Smooth muscle cell of the umbilical artery (primary cell): ENCODE measurements around the gene SIAE. TPM values are rescaled to one million over a fixed set of nuclear protein-coding genes. Genes with fewer than 3 reads are reported as not detected.

Experiments used
- total RNA-seq: library from RNA; depleted of rRNA; stranded (reverse); fragments of >200 nt; gene quantifications from 2 replicates; pipeline ENCODE4 v1.2.3, GENCODE V29; 2014

Gene SIAE, protein sequence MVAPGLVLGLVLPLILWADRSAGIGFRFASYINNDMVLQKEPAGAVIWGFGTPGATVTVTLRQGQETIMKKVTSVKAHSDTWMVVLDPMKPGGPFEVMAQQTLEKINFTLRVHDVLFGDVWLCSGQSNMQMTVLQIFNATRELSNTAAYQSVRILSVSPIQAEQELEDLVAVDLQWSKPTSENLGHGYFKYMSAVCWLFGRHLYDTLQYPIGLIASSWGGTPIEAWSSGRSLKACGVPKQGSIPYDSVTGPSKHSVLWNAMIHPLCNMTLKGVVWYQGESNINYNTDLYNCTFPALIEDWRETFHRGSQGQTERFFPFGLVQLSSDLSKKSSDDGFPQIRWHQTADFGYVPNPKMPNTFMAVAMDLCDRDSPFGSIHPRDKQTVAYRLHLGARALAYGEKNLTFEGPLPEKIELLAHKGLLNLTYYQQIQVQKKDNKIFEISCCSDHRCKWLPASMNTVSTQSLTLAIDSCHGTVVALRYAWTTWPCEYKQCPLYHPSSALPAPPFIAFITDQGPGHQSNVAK
- total RNA-seq, result 17.5 and 18.3 TPM in 2 replicates

DNA sequence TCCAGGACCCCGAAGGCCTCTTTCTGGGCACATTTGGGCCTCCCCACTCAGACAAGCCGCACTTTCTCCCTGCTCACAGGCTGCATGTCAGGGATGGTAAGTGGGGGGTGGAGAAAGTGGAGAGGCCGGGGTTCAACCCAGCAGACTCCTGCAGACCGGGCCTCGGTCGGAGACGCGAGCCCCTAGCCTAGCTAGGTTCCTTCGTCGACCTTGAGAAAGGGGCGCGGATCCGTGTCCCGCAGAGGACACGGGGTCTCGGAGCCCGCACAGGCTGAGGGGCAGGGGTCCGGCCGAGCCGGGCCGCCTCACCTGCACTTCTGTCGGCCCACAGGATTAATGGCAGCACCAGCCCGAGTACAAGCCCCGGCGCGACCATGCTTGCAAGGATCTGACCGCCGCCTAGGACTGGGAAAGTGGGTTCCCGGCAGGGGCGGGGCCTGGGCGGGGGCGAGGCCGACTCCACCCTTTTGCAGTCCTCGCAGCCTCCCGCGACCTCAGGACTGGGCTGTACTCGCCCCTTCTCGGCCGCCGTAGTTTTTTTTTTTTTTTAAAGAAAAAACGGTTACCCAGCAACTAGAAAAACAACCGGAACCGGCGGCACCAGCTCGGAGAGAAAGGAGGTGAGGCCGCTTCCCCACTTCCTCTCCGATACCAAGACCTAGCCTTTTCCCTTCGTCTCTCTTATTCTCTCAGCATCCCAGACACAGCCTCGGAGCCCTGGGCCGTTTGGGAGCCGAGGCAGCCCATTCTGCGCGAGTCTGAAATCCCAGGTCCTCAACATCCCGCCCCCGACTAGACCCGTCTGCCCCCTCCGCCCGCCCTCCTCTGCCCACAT, at the start of gene SIAE, which contains the start of gene SPA17:
SIAE (minus strand) TSS at position 407 of the 835 bp plus-strand sequence; CDS start at position 376, 31 bp downstream.
SPA17 (plus strand) TSS at position 572 of the 835 bp plus-strand sequence. CDS start 1,361 bp downstream, outside the sequence.

DNA sequence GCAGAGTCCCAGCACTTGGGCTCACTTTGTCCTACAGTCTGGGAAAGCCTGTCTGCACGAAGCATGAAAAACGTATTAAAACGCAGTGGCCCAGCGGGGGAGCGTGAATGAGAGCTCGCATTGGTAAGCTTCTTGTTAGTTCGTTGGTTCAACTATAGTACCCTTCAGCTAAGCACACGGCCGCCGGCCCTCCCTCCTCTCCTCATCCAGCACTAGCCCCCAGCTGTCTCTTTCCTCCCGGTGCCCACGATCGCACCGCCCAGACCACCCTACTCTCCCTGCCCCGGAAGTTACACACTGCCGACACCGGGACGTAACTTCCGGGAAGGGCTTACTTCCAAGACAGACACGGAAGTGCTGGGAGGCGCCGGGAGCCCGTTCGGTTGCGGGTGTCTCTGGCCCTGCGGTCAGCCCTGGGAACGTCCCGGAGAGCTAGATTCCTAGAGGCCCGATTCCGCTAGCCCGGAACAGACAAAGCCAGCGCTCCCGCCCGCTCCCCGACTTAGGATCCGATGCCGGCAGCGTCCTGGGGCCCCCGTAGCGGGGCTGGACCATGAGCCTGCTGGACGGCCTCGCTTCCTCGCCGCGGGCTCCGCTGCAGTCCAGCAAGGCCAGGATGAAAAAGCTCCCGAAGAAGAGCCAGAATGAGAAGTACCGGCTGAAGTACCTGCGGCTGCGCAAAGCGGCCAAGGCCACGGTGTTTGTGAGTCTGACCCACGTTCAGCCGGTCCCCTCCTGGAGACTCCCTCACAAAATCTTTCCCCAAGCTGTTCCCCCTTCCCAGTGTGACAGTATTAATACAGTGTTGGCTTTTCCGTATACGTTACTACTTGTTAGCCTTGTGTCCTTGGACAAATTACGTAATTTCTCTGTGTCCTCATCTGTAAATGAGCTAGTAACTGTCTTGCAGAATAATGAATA, 50.7 kb downstream of the SIAE start, which contains the start of gene TBRG1:
TBRG1 (plus strand) TSS at position 334 of the 921 bp plus-strand sequence; CDS start at position 554, 220 bp downstream.

DNA sequence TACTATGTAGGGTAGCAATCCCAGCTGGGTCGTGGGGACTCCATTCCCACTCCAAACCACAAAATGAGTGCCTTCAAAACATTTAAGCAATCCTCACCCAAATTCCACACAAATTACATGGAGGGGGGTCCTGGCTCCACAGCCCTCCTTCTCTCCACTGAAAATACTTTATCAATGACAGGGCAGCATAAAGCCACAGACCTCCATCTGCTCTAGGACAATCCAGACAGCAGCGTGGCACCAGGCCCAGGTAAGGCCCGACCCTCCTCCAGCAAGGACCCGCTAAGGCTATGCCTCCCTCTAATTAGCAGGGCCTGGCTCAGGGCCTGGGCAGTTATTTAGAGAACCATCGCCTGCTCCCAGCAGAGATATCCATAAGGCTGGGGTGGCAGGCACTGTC, 62.5 kb downstream of the SIAE start, which contains the start of gene PANX3:
PANX3 (plus strand) TSS at position 365 of the 400 bp plus-strand sequence. CDS start 129 bp downstream, outside the sequence.

Other genes with a start within 250 kb of the SIAE start
- not detected in 2 replicates for gene OR8B4, start 248.9 kb downstream of the SIAE start, total RNA-seq
- not detected in 2 replicates for gene OR8B8, start 228.0 kb downstream of the SIAE start, total RNA-seq
- gene OR8B12, start 130.1 kb downstream of the SIAE start, total RNA-seq, result not detected in 2 replicates
- not detected in 2 replicates for gene OR8A1, start 103.7 kb downstream of the SIAE start, total RNA-seq
- gene PANX3, start 62.3 kb downstream of the SIAE start, total RNA-seq, result not detected in 2 replicates
- gene TBRG1, start 50.9 kb downstream of the SIAE start, total RNA-seq, result 26.7 and 29.4 TPM in 2 replicates
- gene SPA17, start 165 bp upstream of the SIAE start, total RNA-seq, result 5.0 and 8.1 TPM in 2 replicates
- 0.28 TPM in 1 of 2 replicates, not detected in the other for gene NRGN, start 66.2 kb upstream of the SIAE start, total RNA-seq
- gene VSIG2, start 78.5 kb upstream of the SIAE start, total RNA-seq, result not detected in 2 replicates
- 0.30 and 0.37 TPM in 2 replicates for gene ESAM, start 88.6 kb upstream of the SIAE start, total RNA-seq
- 8.3 and 12.0 TPM in 2 replicates for gene MSANTD2, start 126.7 kb upstream of the SIAE start, total RNA-seq
- 6.2 and 7.7 TPM in 2 replicates for gene ROBO3, start 191.7 kb upstream of the SIAE start, total RNA-seq
- gene ROBO4, start 224.1 kb upstream of the SIAE start, total RNA-seq, result 0.30 and 0.46 TPM in 2 replicates
- 0.09 TPM in 1 of 2 replicates, not detected in the other for gene HEPN1, start 245.5 kb upstream of the SIAE start, total RNA-seq